IPS-NIHi7 (cell line): ENCODE results near the gene ERCC5.

Experiments
- DNase-seq: peaks from one replicate; pipeline ENCODE4 v3.0.0; 2012; ENCODE audit warnings: mixed read lengths; ENCODE audit errors: extremely low spot score

The ERCC5 gene

DNA sequence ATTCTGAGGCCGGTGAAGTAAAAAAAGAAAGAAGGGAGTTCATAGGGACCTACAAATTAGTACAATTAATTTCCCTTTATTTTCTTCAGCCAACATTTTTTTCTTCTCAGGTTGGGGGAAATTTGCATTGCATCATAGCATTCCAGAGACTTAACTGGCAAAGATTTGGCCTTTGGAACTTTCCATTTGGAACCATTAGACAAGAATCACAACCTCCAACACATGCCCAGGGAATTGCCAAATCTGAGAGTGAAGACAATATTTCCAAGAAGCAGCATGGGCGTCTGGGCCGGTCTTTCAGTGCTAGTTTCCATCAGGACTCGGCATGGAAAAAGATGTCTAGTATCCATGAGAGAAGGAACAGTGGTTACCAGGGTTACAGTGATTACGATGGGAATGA, 6.4 kb upstream of the ERCC5 start:
- DNase-seq = no peak

DNA sequence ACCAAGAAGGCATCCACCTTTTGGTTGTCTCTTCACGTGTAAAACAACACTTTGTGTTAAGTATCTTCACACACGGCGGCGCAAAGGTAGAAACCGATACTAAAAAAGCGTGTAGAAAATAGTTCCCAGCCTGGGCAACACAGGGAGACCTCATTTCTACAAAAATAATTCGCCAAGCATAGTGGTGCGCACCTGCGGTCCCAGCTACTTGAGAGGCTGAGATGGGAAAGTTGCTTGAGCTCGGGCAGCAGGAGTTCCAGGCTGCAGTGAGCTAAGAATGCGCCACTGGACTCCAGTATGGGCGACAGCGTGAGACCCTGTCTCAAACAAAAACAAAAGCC, 573 bp upstream of the ERCC5 start:
- no peak for DNase-seq

DNA sequence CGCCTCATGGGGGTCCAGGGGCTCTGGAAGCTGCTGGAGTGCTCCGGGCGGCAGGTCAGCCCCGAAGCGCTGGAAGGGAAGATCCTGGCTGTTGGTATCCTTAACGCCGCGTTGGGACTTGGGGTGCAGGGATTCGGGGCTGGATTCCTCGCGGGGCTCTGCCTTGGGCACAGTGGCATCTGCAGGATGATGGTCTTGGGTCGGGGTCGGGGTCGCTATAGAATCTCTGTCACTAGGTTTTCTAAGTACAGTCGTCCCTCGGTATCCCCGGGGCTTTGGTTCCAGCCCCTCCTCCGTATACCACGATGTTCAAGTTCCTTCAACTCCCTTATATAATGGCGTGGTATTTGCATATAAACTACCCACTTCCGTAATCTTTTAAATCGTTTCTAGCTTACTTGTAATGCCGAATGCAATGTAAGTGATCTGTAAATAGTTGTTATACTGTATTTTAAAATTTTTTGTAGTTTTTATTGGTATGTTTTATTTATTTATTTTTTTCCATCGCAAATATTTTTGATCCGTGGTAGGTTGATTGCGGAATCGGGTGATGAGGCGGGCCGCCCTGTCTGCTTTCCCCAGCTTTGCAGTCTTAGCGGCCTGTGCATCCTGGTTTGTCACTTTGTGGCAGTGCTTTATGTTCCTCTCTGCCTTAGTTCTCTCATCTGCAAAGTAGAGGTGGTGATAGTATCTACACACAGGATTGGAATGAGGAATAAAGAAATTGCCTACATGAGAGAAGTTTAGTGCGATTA, 606 bp downstream of the ERCC5 start:
- no peak for DNase-seq

DNA sequence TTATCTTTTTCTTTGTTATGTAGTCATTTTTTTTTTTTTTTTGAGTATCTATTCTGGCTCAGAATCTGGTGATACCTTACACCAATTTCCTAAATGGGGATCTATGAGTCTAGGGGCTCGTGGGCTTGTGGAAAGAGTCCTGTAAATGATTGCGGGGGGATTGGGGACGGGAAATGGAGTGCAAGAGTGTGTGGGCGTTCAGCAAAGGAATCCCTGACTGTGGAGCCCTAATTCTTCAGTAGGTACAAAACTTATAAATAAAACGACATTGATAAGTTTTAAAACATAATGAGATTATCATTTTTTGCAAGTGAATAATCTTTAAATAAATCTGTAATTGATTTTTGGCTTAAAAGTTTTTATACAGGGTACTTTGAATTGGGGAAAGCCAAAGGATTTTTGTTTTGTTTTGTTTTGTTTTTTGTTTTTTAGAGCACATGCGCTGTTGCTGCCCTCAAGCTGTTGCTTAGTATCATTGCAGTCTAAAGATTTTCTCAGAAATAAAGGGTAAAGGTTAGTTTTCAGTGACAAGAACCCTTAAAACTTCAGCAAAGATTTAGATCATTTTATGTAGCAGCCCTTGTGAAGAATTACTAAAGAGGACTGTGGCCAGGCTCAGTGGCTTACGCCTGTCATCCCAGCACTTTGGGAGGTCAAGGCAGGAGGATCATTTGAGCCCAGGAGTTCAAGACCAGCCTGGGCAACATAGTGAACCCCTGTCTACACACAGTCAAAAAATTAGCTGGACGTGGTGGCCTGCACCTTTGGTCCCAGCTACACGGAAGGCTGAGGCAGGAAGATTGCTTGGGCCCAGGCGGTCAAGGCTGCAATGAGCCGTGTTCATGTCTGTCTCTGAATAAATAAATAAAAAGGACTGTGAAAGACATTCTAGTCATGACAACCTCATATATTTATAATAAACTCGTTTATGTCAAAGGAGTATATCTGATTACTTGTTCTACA, 1.7 kb downstream of the ERCC5 start:
- DNase-seq = no peak

DNA sequence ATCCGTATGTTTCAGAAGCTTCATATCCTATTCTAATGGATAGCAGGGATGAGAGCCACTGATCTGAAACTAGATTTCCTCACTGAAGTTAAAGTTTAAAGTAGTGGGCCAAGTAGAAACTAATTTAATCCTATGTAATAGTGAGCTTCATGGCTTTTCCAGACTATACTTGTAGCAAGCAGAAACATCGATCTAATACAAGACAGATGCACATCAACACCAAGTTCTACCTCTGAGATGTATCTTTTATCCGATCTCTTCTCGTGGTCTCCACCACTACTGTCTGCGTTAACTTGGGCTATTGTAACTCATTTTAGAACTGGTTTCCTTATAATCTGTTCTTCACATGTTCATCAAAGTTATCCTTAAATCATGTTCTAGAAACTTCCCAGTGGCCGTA, 3.1 kb downstream of the ERCC5 start:
- no peak for DNase-seq

DNA sequence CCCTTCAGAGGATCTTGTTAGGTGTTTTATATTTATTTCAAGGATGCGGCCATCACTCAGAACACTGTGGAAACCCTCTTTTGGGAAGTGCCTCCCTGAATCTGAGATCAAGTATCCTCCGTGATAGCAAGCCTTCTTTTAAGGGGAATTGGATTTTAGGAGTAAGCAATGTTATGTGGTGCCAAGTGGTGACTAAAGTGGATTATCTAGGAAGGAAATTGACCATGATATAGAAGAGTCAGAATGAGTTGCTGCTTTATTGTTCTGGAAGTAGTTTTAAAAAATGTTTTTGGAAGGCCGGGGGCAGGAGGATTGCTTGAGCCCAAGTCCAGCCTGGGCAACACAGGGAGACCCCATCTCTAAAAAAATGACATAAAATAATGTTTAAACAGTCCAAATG, 6.7 kb downstream of the ERCC5 start:
- no peak for DNase-seq

DNA sequence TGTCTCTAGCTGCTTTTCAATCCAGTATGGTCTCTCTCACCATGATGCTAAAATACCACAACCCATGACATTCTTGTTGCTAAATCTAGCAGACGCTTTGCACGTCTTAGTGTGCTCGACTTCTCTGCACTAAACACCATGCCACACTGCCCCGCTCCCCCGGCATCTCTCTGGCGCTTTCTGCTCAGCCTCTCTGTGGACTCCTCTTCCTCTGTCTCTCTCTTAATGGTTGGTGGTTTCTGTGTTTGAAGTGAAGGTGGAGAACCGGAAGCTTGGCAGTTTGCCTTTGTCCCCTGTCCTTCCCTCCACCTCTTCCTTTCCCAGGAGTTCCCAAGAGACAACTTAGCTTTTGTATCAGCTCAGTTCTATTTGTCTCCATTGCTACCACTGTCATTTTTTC, 8.8 kb downstream of the ERCC5 start:
- DNase-seq = no peak

DNA sequence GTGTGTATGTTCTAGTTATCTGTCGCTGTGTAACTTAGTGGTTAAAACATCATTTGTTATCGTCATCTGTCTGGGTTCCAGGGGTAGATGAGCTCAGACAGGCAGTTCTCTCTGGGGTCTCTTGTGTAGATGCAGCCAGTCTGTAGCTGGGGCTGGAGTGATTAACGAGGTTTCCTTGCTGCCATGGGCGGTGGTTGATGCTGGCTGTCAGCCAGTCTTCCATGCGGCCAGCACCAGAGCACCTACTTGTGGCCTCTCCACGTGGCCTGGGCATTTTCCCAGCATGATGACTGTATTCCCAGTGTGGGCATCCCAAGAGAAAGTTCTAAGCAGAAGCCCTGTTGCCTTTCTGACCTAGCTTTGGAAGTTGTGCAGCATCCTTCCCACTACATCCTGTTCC, 10.7 kb downstream of the ERCC5 start:
- no peak for DNase-seq

DNA sequence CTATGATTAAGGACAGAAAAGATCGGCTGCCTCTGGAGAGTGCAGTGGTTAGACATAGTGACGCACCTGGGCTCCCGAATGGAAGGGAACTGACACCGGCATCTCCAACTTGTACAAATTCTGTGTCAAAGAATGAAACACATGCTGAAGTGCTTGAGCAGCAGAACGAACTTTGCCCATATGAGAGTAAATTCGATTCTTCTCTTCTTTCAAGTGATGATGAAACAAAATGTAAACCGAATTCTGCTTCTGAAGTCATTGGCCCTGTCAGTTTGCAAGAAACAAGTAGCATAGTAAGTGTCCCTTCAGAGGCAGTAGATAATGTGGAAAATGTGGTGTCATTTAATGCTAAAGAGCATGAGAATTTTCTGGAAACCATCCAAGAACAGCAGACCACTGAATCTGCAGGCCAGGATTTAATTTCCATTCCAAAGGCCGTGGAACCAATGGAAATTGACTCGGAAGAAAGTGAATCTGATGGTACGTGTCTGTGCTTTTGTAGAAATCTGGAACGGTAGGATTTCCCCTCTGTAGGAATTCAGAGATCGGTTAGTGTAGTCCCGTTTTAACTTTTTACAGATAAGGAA, 16.9 kb downstream of the ERCC5 start:
- no peak for DNase-seq

DNA sequence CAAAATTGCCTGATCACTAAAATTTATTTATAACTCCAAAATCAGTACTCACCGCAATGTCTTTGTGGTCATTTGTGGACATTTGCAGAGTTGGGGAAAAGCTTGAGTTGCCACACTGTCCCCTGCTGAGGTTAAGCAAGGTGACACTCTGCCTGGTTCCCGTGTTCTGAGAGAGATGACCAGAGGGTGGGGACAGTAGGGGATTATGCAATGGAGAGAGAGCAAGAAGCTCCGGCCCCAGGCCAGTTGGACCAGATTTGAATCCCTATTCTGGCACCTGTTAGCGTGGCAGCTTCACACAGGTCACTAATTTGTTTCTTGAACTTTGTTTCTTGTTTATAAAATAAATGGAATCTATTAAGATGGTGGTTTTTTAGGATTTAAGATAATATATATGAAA, 17.8 kb downstream of the ERCC5 start:
- no peak for DNase-seq

DNA sequence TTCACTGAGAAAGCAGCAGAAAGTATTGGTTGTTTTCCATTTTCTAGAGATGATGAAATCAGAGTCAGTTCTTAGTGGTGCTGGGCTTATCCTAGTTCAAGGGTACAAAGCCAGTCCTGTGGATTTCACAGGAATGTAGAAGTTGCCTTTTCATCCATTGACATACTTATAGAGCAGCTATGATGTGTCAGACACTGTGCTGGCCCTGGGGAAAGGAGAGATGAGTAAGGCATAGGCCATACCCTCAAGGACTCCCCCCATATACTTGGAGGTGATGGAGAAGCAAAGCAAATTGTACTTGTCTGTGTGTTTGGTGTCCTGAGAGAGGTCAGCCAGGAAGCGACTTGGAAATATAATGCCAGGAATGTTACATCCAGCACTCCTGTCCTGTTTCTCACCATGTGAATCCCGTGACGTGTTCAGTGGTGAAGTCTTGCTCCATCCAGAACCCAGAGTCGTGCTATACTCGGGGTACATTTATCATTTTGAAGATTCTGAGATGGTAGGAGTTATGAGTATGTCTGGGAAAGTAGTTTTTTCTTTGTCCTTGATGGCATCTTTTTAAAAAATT, 22.6 kb downstream of the ERCC5 start:
- no peak for DNase-seq

DNA sequence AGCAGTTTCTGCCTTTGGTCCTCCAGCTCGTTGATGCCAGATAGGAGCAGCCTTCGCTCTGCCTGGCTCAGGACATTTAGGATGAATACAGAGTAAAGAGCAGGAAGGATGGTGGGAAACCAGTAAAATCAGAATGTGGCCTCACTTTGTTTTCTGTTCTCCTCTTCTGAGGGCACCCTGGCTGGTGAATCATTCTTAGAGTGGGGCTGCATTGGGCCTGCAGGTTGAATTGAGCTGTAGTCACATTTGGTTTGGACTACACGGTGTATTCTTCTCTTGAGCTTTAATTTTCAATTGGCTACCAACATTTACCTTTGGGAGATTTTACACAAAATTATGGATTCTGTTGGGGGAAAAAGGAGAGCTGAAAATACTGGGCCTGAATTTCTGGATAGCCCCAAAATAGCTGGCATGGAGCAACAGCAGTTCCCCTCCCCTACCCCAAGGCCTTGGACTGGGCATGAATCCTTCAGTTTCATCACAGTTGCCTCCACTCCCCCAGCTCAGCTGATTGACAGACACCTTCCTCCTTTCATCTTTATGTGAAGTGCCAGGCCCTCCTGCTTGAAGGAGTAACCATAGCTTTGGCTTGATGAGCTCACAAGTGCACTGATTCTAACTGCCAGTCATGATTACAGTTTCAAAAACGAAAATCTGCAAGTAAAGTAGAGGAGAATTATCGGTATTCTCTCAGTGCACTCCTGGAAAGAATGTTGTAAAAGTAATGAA, 24.3 kb downstream of the ERCC5 start:
- no peak for DNase-seq

DNA sequence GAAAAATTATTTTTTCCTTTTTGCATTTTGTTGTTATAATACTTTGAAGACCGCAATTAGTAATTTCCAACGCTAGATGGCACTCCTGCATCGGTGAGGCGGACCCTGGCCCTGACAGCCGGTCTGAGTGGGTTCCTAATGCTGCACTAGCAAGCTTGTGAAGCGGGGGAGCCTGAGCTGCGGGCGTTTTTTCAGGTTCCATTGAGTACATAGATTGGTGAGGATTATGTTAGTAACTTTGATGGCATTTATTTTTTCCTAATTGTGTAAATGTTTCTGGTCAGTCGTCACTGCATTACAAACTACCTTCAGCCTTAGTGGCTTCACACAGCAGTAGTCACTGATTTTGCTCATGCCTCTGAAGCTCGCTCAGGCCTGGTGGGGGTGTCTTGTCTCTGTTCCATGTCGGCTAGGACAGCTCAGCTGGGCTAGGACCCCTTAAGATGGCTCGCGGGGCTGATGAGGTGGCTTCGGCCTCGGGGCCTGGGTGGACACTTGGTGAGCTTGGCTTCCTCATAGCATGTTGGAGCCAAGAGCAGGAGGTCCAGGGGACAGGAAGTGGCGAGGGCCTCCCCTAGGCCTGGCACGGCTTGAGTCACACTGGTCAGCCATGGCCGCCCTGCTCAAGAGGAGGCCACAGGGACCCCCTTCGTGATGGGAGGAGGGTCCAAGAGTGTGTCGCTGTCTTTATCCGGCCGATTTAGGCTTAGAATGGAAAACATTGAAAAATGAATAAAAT, 25.0 kb downstream of the ERCC5 start:
- peak; percentile 81 for DNase-seq

DNA sequence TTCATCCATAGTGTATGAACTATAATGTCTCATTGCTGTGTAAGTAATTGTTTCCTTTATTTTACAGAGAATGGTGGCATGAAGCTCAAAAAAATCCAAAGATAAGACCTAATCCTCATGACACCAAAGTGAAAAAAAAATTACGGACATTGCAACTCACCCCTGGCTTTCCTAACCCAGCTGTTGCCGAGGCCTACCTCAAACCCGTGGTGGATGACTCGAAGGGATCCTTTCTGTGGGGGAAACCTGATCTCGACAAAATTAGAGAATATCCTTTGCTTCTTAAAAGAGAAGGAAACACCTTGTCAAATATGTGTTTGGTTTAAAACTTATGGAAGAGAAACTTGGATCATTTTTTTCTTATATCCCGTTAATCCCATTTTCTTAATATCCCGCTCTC, 26.3 kb downstream of the ERCC5 start:
- no peak for DNase-seq

DNA sequence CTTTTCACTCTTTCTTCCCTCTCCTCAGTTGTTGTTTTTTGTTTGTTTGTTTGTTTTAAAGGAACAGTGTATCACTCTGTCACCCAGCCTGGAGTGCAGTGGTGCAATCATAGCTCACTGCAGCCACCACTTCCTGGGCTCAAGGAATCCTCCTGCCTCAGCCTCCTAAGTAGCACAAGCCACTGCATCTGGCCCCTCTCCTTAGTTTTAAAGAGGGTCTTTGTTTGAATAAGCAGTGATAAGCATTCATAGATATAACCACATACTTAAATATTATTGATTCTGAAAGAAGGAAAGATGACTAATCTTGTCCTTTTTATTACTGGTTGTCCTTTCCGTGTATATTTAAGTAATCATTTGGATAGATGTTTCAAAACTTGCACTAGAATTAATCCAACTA, 26.7 kb downstream of the ERCC5 start:
- DNase-seq = no peak

DNA sequence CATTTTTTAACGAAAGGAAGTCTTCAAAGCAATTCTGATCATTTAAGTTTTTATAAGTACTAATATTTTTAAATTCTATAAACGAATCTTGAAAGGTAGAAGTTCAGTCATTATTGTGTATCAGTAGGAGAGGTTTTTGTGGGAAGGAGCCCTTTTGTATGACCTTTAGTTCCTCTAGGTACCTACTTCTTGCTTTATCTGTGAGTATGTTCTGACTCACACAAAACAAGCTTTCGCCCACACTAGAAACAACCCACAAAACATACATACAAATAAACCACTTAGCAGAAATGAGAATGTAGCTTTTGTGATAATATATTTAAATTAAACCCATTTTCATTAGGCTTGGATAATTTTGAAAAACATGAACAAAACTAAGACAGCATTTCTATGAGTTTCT, 27.8 kb downstream of the ERCC5 start:
- no peak for DNase-seq

DNA sequence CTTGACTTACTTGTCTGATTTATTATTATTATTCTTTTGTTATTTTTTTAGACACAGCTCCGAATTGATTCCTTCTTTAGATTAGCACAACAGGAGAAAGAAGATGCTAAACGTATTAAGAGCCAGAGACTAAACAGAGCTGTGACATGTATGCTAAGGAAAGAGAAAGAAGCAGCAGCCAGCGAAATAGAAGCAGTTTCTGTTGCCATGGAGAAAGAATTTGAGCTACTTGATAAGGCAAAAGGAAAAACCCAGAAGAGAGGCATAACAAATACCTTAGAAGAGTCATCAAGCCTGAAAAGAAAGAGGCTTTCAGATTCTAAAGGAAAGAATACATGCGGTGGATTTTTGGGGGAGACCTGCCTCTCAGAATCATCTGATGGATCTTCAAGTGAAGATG, 29.4 kb downstream of the ERCC5 start:
- DNase-seq = no peak

DNA sequence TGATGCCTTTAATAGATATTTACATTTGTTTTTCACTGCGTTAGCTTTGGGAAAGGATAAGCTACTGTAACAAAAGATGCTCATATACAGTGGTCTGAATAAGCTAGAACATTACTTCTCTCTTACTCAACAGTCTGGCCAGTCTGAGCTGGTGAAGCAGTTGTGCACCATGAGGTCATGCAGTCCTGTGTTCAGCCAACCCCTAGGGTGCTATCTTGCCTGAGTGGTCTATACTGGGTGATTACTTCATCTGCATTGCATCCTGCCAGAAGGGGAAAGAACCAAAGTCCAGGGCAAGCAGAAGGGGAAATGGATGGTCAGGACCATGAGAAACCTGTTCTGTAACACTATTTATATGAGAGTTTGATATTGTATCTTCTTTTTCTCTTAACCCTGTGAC, 31.5 kb downstream of the ERCC5 start:
- DNase-seq = no peak

DNA sequence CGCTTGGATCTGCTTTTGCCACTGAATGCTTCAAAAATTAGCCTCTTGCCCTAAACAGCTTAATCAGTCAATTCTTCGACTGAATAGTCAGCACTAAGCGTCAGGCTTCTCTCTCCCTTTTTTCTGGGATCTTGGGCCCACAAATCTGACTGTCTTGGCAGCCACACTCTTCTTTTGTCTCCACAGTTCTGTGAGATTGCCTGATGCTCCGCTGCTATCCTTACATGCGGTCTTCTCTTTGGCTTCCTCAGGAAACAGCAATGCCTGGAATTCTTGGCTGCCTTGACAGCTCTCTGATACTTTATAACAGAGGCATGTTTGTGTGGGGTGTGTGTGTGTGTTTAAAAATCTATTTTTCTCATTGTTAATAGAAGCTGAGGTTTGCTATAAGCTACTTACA, 32.6 kb downstream of the ERCC5 start:
- DNase-seq = no peak

DNA sequence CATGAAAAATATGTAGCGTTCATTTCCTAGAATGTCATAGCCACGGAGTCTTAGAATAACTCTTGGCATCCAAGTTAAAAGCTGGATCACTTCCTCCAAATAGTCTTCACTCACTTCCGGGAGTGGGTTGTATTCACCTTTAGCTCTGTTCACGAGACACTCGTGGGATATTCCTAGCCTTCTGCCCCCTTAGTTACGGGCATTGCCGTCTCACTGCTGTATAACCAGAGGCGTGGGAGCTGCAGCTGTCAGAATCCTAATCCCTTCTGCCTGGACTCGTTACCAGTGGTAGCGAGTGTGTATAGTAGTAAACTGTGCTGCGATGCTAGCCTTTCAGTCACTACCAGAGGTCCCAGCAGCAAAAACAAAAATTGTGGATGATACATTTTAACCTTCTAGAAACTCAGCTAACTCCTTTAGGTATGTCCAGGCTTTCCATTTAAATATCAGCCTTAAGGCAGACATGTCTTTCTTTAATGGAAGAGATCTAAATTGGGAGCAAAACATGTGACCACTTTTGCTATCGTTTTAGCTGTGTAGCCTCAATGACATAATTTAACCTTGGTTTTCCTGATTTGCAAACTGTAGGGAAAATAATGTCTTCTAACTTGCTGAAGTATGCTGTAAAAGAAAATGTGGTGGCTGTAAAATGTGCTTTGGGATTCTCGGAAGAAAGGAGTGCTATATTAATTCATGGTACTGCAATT, 34.1 kb downstream of the ERCC5 start:
- no peak for DNase-seq
